Esophagus squamous epithelium (tissue), 5 donors: ENCODE measurements around the gene KPTN. TPM values are rescaled to one million over a fixed set of nuclear protein-coding genes. Genes with fewer than 3 reads are reported as not detected.

Experiments
- DNase-seq: peaks from one replicate; lab custom pipeline; 2025; lab: John Stamatoyannopoulos, UW
- H3K27ac ChIP-seq, 4 donors: fragments of 200-600 bp; sonication (generic); one replicate each; pipeline ENCODE4 v1.5.1; 2016 to 2019; ENCODE audit warnings: mild to moderate bottlenecking in 1 of 4
- H3K27me3 ChIP-seq, 4 donors: fragments of 200-600 bp; sonication (generic); 1 replicate in 3 of 4; 2 replicates in 1 of 4; pipeline versions ENCODE4 v1.5.1 to v1.6.0; 2017 to 2021; ENCODE audit warnings: antibody characterized with exemption in 1 of 4
- H3K36me3 ChIP-seq, 3 donors: fragments of 200-600 bp; sonication (generic); one replicate each; pipeline ENCODE4 v1.5.1; 2016 to 2019
- H3K4me1 ChIP-seq, 3 donors: fragments of 200-600 bp; sonication (generic); one replicate each; pipeline ENCODE4 v1.5.1; 2017 to 2019
- H3K4me3 ChIP-seq, 4 donors: fragments of 200-600 bp; sonication (generic); 1 replicate in 3 of 4; 2 replicates in 1 of 4; pipeline ENCODE4 v1.5.1; 2016 to 2019; ENCODE audit warnings: mild to moderate bottlenecking in 2 of 4, moderate library complexity in 1 of 4
- H3K9me3 ChIP-seq, 3 donors: fragments of 200-600 bp; sonication (generic); one replicate each; pipeline ENCODE4 v1.5.1; 2016 to 2019
- POLR2A ChIP-seq, 4 donors: fragments of 450-650 bp; IDR thresholded peaks; one replicate each; pipeline ENCODE4 v1.6.1; 2017; ENCODE audit warnings: antibody characterized with exemption in 4 of 4, mild to moderate bottlenecking in 4 of 4, moderate library complexity in 3 of 4
- WGBS, 2 donors: methylation state at CpG; one replicate each; pipeline ENCODE4 v1.1.5; 2018; 5-methylcytosine and 5-hydroxymethylcytosine counted together
- intact Hi-C: fragments of 100-400 bp; cut with DNase I; formaldehyde crosslinking; loops from one replicate; pipeline ENCODE4 v1.15.0; 2022
- total RNA-seq, 4 donors: library from RNA; depleted of rRNA; stranded (reverse); fragments of >200 nt; gene quantifications; one replicate each; pipeline ENCODE4 v1.1.0, GENCODE V29; 2016
- TF ChIP-seq, protein P1 (sequence below), 6 experiments: fragments of 450-650 bp in 4 of 6; fragments of 200-600 bp in 2 of 6; sonication (generic) in 2 of 6; IDR thresholded peaks; one replicate each; pipeline ENCODE4 v1.5.1; 2016 to 2019; ENCODE audit warnings: antibody characterized with exemption in 6 of 6, mild to moderate bottlenecking in 4 of 6, moderate library complexity in 4 of 6
- donor health status: DM: yes; HTN: yes; CAD: no.

KPTN gene
- total RNA-seq, 4 donors from 2014 or later, result 5.6 to 9.4 (median 8.4) TPM

DNA sequence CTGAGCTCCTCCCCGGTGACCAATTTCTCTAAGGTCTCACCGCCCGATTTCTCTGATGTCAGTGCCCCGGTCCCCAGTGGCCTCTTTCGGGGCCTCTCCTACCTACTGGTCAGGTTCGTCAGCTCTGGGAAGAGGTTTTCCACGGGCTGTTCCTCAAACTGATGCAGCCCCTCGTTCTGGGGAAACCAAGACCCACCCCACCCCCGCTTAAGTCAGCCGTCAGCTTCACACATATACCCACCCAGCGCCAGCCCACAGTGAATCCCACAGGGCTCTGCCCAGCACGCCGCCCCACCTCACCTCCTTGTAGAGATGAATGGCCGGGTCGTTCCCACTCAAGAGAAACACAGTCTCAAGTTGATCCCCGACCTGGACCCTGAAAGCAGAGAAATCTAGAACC is 3.4 kb downstream of the KPTN start:
- Histone ChIP-seq H3K9me3 (no peaks in the 10 kb centered on the region), H3K27ac (no peak overlapping the region), H3K27me3 (no peaks in the 10 kb centered on the region), H3K4me1 (peaks cover 11 to 34% (median 13%) of the 10 kb centered on the region in 3 donors), H3K4me3 (no peak overlapping the region), H3K36me3 (peaks cover 0 to 4% (median 0%) of the 10 kb centered on the region in 3 donors)
- no peak for DNase-seq
- 74 to 84% methylated on average over 6 to 8 of the region's 16 CpGs for WGBS, 2 donors
- intact Hi-C loops, result no loop called here
- TF ChIP-seq POLR2A (IDR thresholded peaks at IDR 0.05), result no peak
- TF ChIP-seq, protein P1, sequence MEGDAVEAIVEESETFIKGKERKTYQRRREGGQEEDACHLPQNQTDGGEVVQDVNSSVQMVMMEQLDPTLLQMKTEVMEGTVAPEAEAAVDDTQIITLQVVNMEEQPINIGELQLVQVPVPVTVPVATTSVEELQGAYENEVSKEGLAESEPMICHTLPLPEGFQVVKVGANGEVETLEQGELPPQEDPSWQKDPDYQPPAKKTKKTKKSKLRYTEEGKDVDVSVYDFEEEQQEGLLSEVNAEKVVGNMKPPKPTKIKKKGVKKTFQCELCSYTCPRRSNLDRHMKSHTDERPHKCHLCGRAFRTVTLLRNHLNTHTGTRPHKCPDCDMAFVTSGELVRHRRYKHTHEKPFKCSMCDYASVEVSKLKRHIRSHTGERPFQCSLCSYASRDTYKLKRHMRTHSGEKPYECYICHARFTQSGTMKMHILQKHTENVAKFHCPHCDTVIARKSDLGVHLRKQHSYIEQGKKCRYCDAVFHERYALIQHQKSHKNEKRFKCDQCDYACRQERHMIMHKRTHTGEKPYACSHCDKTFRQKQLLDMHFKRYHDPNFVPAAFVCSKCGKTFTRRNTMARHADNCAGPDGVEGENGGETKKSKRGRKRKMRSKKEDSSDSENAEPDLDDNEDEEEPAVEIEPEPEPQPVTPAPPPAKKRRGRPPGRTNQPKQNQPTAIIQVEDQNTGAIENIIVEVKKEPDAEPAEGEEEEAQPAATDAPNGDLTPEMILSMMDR (IDR thresholded peaks at IDR 0.05), result no peak

DNA sequence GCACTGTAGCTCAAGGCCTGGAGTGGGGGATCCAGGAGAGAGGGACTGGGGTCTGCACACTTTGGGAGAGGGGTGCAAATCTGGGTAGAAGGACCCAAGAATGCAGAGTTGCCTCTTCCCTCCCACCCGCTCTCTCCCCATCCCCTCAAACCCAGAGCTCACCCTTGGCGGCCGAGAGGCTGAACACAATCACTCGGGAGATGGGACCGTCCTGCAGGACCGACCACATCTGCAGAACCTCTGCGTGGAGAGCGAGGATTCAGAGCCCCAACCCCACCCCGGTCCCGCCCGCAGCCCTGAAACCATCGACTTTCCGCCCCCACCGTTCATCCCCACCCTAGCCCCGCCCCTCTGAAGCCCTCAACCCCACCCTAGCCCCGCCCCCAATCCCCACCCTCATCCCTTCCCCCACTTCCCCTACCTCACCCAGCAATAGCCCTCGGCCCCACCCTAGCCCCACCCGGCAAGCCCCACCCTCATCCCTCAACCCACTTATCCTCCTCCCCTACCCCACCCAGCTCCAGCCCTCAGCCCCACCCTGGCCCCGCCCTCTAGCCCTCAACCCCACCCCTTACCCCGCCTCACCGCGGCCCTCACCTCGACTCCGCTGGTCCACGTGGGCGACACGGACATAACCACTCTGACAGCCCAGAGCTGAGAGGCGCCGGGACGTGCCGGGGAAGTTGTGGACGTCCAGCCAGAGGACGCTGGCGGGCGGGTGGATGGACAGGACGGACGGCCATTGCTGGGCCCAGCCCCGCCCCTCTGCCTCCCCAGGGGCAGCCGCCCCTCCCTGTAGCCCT is 4.1 kb downstream of the KPTN start:
- TF ChIP-seq POLR2A (IDR thresholded peaks at IDR 0.05), result no peak
- TF ChIP-seq, protein P1 (IDR thresholded peaks at IDR 0.05), result no peak
- H3K36me3 ChIP-seq, result no peaks in the 10 kb centered on the region
- DNase-seq, result no peak
- 39 to 52% methylated on average over 7 of the region's 39 CpGs for WGBS, 2 donors
- H3K27ac ChIP-seq, result no peak overlapping the region
- intact Hi-C loops, result no loop called here
- H3K27me3 ChIP-seq, result no peaks in the 10 kb centered on the region
- H3K4me3 ChIP-seq, result peak overlapping the region in 2 of 4 donors; percentile 13 to 43
- no peaks in the 10 kb centered on the region for H3K9me3 ChIP-seq
- peaks cover 3 to 26% (median 11%) of the 10 kb centered on the region in 3 donors for H3K4me1 ChIP-seq

DNA sequence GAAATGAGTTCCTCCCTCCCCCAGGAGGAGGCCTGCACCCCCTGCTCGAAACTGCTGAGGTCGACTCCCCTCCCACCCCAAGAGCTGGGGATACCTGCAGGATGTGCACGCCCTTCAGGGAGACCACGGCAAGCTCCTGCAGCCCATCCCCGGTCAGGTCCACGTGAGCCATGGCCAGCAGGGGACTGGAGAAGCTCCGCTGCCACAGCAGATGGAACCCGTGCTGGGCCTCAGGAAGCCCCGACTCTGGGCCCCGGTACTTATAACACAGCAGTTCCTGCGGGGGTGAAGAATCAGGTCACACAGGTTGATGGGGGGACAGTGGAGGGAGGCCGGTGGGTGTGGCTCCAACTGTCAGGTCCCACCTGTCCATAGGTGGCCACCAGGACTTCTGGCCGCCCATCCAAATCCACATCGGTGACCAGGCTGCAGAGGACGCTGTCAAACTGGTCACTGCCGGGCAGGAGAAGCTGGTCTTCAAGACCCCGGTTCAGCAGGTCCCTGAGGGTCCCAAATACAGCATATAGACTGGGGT is 7.5 kb downstream of the KPTN start:
- Histone ChIP-seq H3K4me3 (no peak overlapping the region), H3K9me3 (no peaks in the 10 kb centered on the region), H3K4me1 (peaks cover 5 to 27% (median 9%) of the 10 kb centered on the region in 3 donors), H3K27me3 (peaks cover 2 to 23% (median 4%) of the 10 kb centered on the region in 4 donors), H3K27ac (no peak overlapping the region), H3K36me3 (no peaks in the 10 kb centered on the region)
- DNase-seq, result no peak
- TF ChIP-seq, protein P1 (IDR thresholded peaks at IDR 0.05), result no peak
- no peak for TF ChIP-seq POLR2A (IDR thresholded peaks at IDR 0.05)
- intact Hi-C loops, result no loop called here
- 86 to 92% methylated on average over 6 to 8 of the region's 17 CpGs for WGBS, 2 donors

DNA sequence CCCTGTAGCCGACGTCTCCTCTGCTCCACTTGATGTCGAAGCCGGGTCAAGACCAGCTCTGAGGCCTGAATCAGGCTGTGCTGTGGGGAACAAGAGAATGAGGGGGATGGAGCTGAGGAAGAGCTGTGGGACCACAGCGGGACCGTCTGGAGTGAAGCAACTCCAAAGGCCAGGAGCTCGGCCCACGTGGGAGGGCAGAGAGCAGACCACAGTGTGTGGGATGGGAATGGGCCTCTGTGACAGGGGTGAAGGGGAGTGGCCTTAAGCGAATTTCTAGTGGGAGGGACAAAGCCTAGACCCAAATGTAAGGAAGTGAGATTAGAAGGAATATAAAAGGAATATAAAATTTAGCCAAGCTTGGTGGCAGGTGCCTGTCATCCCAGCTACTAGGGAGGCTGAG is 8.6 kb downstream of the KPTN start:
- Histone ChIP-seq H3K4me3 (no peak overlapping the region), H3K27ac (no peak overlapping the region), H3K4me1 (peaks cover 5 to 35% (median 9%) of the 10 kb centered on the region in 3 donors), H3K36me3 (no peaks in the 10 kb centered on the region), H3K27me3 (peaks cover 5 to 34% (median 8%) of the 10 kb centered on the region in 4 donors), H3K9me3 (no peaks in the 10 kb centered on the region)
- DNase-seq, result no peak
- TF ChIP-seq, protein P1 (IDR thresholded peaks at IDR 0.05), result no peak
- no peak for TF ChIP-seq POLR2A (IDR thresholded peaks at IDR 0.05)
- 76 to 84% methylated on average over 7 to 9 of the region's 9 CpGs for whole genome bisulfite sequencing, 2 donors
- intact Hi-C loops, result no loop called here

DNA sequence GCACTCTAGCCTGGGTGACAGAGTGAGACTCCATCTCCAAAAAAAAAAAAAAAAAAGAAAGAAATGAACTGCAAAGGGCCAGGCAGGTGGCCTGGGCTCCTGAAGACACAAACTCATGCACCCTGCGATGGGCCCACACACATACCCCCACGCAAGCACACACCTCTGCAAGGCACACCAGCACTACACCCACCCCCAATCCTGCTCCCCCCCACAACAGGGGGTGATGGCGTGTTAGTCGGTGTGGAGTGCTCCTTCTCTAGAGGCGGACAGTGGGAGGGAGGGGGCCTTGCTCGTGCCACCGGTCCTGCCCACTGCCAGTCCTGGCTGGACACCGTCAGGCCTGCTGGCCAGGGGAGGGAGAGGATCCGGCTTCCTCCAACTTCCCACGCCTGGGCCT is 10.7 kb downstream of the KPTN start:
- peaks cover 5 to 55% (median 8%) of the 10 kb centered on the region in 4 donors for H3K27me3 ChIP-seq

More for the DNA sequence above, 10.7 kb downstream of the KPTN start:
- 76 to 79% methylated on average over 4 to 5 of the region's 10 CpGs for WGBS, 2 donors
- TF ChIP-seq POLR2A (IDR thresholded peaks at IDR 0.05), result no peak
- TF ChIP-seq, protein P1 (IDR thresholded peaks at IDR 0.05), result no peak
- no peaks in the 10 kb centered on the region for H3K9me3 ChIP-seq
- H3K4me1 ChIP-seq, result peaks cover 5 to 32% (median 9%) of the 10 kb centered on the region in 3 donors
- H3K27ac ChIP-seq, result no peak overlapping the region
- DNase-seq, result no peak
- intact Hi-C loops, result no loop called here
- H3K36me3 ChIP-seq, result no peaks in the 10 kb centered on the region
- H3K4me3 ChIP-seq, result no peak overlapping the region
